Choroid plexus epithelial cell (primary cell): ENCODE results near the gene MUSK.

ENCODE experiments used
- DNase-seq: peaks from one replicate; pipeline ENCODE4 v3.0.0-alpha.2; 2010; ENCODE audit warnings: low read depth
- H3K4me3 ChIP-seq: 2 replicates; pipeline ENCODE4 v1.5.1; 2011; ENCODE audit warnings: low read depth, mild to moderate bottlenecking, control low read depth, low read length, moderate library complexity
- CTCF ChIP-seq: conservative IDR thresholded peaks from 2 replicates; pipeline ENCODE4 v1.5.1; 2011; ENCODE audit warnings: low read depth, mild to moderate bottlenecking, control low read depth, inconsistent platforms, low read length, moderate library complexity

Gene MUSK

GRCh38 chr9:110846215-110846614, 177.6 kb downstream of the MUSK start:
- TF ChIP-seq CTCF: no peak
- DNase-seq: no peak
- H3K4me3 ChIP-seq: no peak overlapping the region

- no peak for TF ChIP-seq CTCF
- H3K4me3 ChIP-seq: no peak overlapping the region
- DNase-seq: peak; percentile 65
Measured at GRCh38 chr9:110847671-110848070, 179.1 kb downstream of the MUSK start.

- DNase-seq: no peak
- no peak for TF ChIP-seq CTCF
- no peak overlapping the region for H3K4me3 ChIP-seq
Measured at GRCh38 chr9:110850401-110851135, 182.0 kb downstream of the MUSK start.
